ENCODE data around the gene ARL8A.

GRCh38 chr1:202130816-202131522 is 13.6 kb downstream of the ARL8A start:
- TF ChIP-seq CTCF (conservative IDR thresholded peaks at IDR 0.05; ENCODE audit: low read depth in 2 of 2), result no peak
- no peak for TF ChIP-seq CREB1 (CRISPR knock-in tag; IDR thresholded peaks at IDR 0.05; ENCODE audit: low read depth)
- no peak for TF ChIP-seq JUNB (IDR thresholded peaks at IDR 0.05; ENCODE audit: unreplicated experiment)
- no peak for TF ChIP-seq POLR2AphosphoS5 (IDR thresholded peaks at IDR 0.05; ENCODE audit: low read depth)
- TF ChIP-seq EZH2 (IDR thresholded peaks at IDR 0.05; ENCODE audit: low read depth, unreplicated experiment), result no peak
- no peak for TF ChIP-seq REST (IDR thresholded peaks at IDR 0.05; ENCODE audit: unreplicated experiment)
- no peak for TF ChIP-seq ZNF331 (CRISPR knock-in tag; IDR thresholded peaks at IDR 0.05; ENCODE audit: low read depth)
